ENCODE results near the gene SNORC.
"Not testable (repeated sequence)": the region's sequence is repeated elsewhere in the genome, so short reads cannot be mapped to it uniquely, and the experiment has no call there.

DNA sequence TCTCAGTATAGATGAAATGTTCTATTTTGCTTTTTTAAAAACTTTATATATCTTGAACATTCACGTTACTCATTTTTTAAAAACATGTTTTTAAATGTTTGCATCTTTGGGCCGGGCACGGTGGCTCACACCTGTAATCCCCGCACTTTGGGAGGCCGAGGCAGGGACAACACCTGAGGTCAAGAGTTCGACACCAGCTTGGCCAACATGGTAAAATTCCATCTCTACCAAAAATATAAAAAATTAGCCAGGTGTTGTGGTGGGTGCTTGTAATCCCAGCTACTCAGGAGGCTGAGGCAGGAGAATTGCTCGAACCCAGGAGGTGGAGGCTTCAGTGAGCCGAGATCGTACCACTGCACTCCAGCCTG lies 37.6 kb downstream of the SNORC start:
- TF ChIP-seq, protein P1, sequence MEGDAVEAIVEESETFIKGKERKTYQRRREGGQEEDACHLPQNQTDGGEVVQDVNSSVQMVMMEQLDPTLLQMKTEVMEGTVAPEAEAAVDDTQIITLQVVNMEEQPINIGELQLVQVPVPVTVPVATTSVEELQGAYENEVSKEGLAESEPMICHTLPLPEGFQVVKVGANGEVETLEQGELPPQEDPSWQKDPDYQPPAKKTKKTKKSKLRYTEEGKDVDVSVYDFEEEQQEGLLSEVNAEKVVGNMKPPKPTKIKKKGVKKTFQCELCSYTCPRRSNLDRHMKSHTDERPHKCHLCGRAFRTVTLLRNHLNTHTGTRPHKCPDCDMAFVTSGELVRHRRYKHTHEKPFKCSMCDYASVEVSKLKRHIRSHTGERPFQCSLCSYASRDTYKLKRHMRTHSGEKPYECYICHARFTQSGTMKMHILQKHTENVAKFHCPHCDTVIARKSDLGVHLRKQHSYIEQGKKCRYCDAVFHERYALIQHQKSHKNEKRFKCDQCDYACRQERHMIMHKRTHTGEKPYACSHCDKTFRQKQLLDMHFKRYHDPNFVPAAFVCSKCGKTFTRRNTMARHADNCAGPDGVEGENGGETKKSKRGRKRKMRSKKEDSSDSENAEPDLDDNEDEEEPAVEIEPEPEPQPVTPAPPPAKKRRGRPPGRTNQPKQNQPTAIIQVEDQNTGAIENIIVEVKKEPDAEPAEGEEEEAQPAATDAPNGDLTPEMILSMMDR (IDR thresholded peaks at IDR 0.05): not testable (repeated sequence)
- TF ChIP-seq POLR2A (IDR thresholded peaks at IDR 0.05; ENCODE audit: low read depth); POLR2AphosphoS5 (IDR thresholded peaks at IDR 0.05): not testable (repeated sequence)
